ENCODE data around the gene TTR. TPM values are rescaled to one million over a fixed set of nuclear protein-coding genes. Genes with fewer than 3 reads are reported as not detected.

The TTR gene
- total and polyA plus RNA-seq, 2 of the 13 experiments (the other 11 are each of a cell fraction or from before 2014, with no cell fraction given): 91.3 to 496 TPM

DNA sequence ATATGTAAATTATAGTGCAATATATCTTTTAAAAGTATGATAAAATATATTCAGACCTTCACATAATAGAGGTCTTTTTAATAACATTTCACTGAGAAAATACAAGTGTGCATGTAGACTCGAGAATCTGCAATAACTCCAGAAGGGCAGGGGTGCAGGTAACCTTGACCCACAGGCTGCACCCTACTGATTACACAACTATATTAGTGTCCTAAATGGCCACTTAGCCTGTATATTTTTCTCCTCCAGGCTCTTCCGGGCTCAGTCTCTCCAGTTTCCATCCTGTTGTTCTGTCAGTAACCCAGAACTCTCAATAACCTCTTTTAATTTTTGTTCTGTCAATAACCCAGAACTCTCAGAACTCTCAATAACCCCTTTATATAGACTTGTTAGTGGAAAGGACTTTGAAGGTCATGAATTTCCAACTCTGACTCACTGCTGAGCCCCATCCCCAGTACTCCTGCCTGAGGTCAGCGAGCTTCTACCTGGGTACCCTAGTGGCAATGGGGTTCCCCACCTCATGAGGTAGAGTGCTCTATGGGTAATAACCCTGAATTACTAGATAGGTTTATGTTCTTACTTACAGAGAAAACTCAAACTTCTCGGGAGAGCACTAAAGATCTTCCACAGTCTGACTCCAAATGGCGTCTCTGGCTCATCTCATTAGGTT lies 8.4 kb upstream of the TTR start (continued):
- TF ChIP-seq, protein P1, sequence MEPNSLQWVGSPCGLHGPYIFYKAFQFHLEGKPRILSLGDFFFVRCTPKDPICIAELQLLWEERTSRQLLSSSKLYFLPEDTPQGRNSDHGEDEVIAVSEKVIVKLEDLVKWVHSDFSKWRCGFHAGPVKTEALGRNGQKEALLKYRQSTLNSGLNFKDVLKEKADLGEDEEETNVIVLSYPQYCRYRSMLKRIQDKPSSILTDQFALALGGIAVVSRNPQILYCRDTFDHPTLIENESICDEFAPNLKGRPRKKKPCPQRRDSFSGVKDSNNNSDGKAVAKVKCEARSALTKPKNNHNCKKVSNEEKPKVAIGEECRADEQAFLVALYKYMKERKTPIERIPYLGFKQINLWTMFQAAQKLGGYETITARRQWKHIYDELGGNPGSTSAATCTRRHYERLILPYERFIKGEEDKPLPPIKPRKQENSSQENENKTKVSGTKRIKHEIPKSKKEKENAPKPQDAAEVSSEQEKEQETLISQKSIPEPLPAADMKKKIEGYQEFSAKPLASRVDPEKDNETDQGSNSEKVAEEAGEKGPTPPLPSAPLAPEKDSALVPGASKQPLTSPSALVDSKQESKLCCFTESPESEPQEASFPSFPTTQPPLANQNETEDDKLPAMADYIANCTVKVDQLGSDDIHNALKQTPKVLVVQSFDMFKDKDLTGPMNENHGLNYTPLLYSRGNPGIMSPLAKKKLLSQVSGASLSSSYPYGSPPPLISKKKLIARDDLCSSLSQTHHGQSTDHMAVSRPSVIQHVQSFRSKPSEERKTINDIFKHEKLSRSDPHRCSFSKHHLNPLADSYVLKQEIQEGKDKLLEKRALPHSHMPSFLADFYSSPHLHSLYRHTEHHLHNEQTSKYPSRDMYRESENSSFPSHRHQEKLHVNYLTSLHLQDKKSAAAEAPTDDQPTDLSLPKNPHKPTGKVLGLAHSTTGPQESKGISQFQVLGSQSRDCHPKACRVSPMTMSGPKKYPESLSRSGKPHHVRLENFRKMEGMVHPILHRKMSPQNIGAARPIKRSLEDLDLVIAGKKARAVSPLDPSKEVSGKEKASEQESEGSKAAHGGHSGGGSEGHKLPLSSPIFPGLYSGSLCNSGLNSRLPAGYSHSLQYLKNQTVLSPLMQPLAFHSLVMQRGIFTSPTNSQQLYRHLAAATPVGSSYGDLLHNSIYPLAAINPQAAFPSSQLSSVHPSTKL (CRISPR knock-in tag; IDR thresholded peaks at IDR 0.05): peak; percentile 70
- peak; percentile 57 for TF ChIP-seq HNF4A (CRISPR knock-in tag; IDR thresholded peaks at IDR 0.05)
- TF ChIP-seq MIXL1 (CRISPR knock-in tag; IDR thresholded peaks at IDR 0.05): 0 out of 2 replicates have a peak, but pooled peaks have one; percentile 24
- TF ChIP-seq, protein P2, sequence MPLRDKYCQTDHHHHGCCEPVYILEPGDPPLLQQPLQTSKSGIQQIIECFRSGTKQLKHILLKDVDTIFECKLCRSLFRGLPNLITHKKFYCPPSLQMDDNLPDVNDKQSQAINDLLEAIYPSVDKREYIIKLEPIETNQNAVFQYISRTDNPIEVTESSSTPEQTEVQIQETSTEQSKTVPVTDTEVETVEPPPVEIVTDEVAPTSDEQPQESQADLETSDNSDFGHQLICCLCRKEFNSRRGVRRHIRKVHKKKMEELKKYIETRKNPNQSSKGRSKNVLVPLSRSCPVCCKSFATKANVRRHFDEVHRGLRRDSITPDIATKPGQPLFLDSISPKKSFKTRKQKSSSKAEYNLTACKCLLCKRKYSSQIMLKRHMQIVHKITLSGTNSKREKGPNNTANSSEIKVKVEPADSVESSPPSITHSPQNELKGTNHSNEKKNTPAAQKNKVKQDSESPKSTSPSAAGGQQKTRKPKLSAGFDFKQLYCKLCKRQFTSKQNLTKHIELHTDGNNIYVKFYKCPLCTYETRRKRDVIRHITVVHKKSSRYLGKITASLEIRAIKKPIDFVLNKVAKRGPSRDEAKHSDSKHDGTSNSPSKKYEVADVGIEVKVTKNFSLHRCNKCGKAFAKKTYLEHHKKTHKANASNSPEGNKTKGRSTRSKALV (CRISPR knock-in tag; IDR thresholded peaks at IDR 0.05): no peak
- TF ChIP-seq PHF5A (CRISPR knock-in tag; IDR thresholded peaks at IDR 0.05; ENCODE audit: low read depth, unreplicated experiment): no peak
- peak; percentile 35; the same call in 1 of the 2 replicates for TF ChIP-seq FOSL2 (CRISPR knock-in tag; IDR thresholded peaks at IDR 0.05)
- TF ChIP-seq SOX5 (CRISPR knock-in tag; IDR thresholded peaks at IDR 0.05; ENCODE audit: borderline replicate concordance): peak; percentile 14; the same call in 1 of the 2 replicates
- no peak for TF ChIP-seq ZNF644 (CRISPR knock-in tag; IDR thresholded peaks at IDR 0.05; ENCODE audit: low read depth)
- TF ChIP-seq, protein P3, sequence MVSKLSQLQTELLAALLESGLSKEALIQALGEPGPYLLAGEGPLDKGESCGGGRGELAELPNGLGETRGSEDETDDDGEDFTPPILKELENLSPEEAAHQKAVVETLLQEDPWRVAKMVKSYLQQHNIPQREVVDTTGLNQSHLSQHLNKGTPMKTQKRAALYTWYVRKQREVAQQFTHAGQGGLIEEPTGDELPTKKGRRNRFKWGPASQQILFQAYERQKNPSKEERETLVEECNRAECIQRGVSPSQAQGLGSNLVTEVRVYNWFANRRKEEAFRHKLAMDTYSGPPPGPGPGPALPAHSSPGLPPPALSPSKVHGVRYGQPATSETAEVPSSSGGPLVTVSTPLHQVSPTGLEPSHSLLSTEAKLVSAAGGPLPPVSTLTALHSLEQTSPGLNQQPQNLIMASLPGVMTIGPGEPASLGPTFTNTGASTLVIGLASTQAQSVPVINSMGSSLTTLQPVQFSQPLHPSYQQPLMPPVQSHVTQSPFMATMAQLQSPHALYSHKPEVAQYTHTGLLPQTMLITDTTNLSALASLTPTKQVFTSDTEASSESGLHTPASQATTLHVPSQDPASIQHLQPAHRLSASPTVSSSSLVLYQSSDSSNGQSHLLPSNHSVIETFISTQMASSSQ (IDR thresholded peaks at IDR 0.05; ENCODE audit: low read depth): no peak
- TF ChIP-seq, protein P3 (CRISPR knock-in tag; IDR thresholded peaks at IDR 0.05; ENCODE audit: borderline replicate concordance): peak; percentile 18; the same call in 1 of the 2 replicates
- TF ChIP-seq, protein P4, sequence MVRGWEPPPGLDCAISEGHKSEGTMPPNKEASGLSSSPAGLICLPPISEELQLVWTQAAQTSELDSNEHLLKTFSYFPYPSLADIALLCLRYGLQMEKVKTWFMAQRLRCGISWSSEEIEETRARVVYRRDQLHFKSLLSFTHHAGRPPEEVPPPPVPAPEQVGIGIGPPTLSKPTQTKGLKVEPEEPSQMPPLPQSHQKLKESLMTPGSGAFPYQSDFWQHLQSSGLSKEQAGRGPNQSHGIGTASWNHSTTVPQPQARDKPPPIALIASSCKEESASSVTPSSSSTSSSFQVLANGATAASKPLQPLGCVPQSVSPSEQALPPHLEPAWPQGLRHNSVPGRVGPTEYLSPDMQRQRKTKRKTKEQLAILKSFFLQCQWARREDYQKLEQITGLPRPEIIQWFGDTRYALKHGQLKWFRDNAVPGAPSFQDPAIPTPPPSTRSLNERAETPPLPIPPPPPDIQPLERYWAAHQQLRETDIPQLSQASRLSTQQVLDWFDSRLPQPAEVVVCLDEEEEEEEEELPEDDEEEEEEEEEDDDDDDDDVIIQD (CRISPR knock-in tag; IDR thresholded peaks at IDR 0.05; ENCODE audit: low read depth): 0 out of 2 replicates have a peak, but pooled peaks have one; percentile 15
- peak; percentile 75; the same call in 1 of the 2 replicates for TF ChIP-seq RXRB (CRISPR knock-in tag; IDR thresholded peaks at IDR 0.05; ENCODE audit: borderline replicate concordance)
- peak; percentile 68 for TF ChIP-seq CEBPG (CRISPR knock-in tag; IDR thresholded peaks at IDR 0.05)
- TF ChIP-seq THYN1 (CRISPR knock-in tag; IDR thresholded peaks at IDR 0.05; ENCODE audit: borderline replicate concordance, low read depth): no peak
- no peak for TF ChIP-seq NFYC (CRISPR knock-in tag; IDR thresholded peaks at IDR 0.05)
- TF ChIP-seq CREB1 (IDR thresholded peaks at IDR 0.05): no peak
- no peak for TF ChIP-seq CREB1 (CRISPR knock-in tag; IDR thresholded peaks at IDR 0.05)
- peak; percentile 94 for TF ChIP-seq ZNF264 (CRISPR knock-in tag; IDR thresholded peaks at IDR 0.05)
- TF ChIP-seq SNRNP70 (IDR thresholded peaks at IDR 0.05; ENCODE audit: low read depth, low read length): no peak

Data from HepG2 (cell line).